ENCODE measurements around the gene IFRD1. TPM values are rescaled to one million over a fixed set of nuclear protein-coding genes. Genes with fewer than 3 reads are reported as not detected.

The IFRD1 gene
- 78.8 and 83.2 TPM in 2 replicates for total RNA-seq (2022)
- percentile 92 among the genes with signal in this experiment for Bru-seq, nascent RNA
- percentile 88 among the genes with signal in this experiment for BruChase-seq, experiment 1, labeled RNA remaining after a 2-hour chase
- percentile 86 among the genes with signal in this experiment for BruChase-seq, experiment 2, labeled RNA remaining after a 6-hour chase
- long read RNA-seq, transcript IFRD1-216 (12 exons, 3,397 nt): minor isoform, 5 of 175 reads
- long read RNA-seq, transcript IFRD1-202 (12 exons, 2,290 nt): major isoform, 157 of 175 reads
- long read RNA-seq, partial matches to known transcripts: 0 of 175 reads
- long read RNA-seq, other reads (novel, unspliced or antisense): 10 of 175 reads

GRCh38 chr7:112449902-112450806, at the start of gene IFRD1:
Gene IFRD1, plus strand, starts transcription at chr7:112450460. Its CDS starts 229 bp downstream, at chr7:112450689.
- no TSS peak for BruUV-seq (replicated peaks)
- ChIA-PET POLR2A (interaction anchor here (0.5 to 2.1 kb wide), 12 partner anchors 12 to 926 kb away, joined by 3 to 11 read pairs (median 4); a partner anchor contains a TSS), CTCF (interaction anchor here (1.0 kb wide), 1 partner anchor 30 kb away, joined by 4 read pairs; no protein-coding TSS in a partner anchor)
- no peaks in the 10 kb centered on the region for H3K9me3 ChIP-seq
- TF ChIP-seq CTCF (IDR thresholded peaks at IDR 0.05; ENCODE audit: insufficient read depth in 1 of 2, low read depth in 1 of 2, low read length in 1 of 2, severe bottlenecking in 1 of 2, unreplicated experiment in 1 of 2): no peak
- no peaks in the 10 kb centered on the region for H3K27me3 ChIP-seq (replicated peaks; ENCODE audit: control insufficient read depth, insufficient read depth, low read length)
- Mint-ChIP-seq H3K27ac (ENCODE audit: unreplicated experiment) (peak within 1 kb of the TSS; percentile 98), H3K36me3 (ENCODE audit: insufficient read depth, unreplicated experiment) (peaks cover 32% of the 10 kb centered on the region), H3K4me3 (ENCODE audit: unreplicated experiment) (peak within 1 kb of the TSS; percentile 95), H3K27me3 (ENCODE audit: insufficient read depth, unreplicated experiment) (no peaks in the 10 kb centered on the region), H3K4me1 (ENCODE audit: low read depth, unreplicated experiment) (peaks cover 30% of the 10 kb centered on the region), H3K9me3 (ENCODE audit: unreplicated experiment) (no peaks in the 10 kb centered on the region)
- peaks cover 9% of the 10 kb centered on the region for H3K4me1 ChIP-seq
- DNase-seq: peak; percentile 99
- peak within 1 kb of the TSS; percentile 82 for H3K4me3 ChIP-seq (ENCODE audit: low read depth, low read length)
- intact Hi-C loops (cut with micrococcal nuclease; ENCODE audit: unreplicated experiment): loop anchor here (1.0 to 5.0 kb wide), 3 partner anchors 27 to 888 kb away; partner anchors contain the start of gene IMMP2L
- H3K36me3 ChIP-seq (ENCODE audit: control insufficient read depth, insufficient read depth, low read length): no peaks in the 10 kb centered on the region

- Mint-ChIP-seq H3K27ac (ENCODE audit: unreplicated experiment) (no peak overlapping the region), H3K9me3 (ENCODE audit: unreplicated experiment) (no peaks in the 10 kb centered on the region), H3K4me3 (ENCODE audit: unreplicated experiment) (no peak overlapping the region), H3K27me3 (ENCODE audit: insufficient read depth, unreplicated experiment) (peaks cover 15% of the 10 kb centered on the region), H3K36me3 (ENCODE audit: insufficient read depth, unreplicated experiment) (no peaks in the 10 kb centered on the region), H3K4me1 (ENCODE audit: low read depth, unreplicated experiment) (no peaks in the 10 kb centered on the region)
- ChIA-PET POLR2A (no interaction called here), CTCF (no interaction called here)
- Histone ChIP-seq H3K27me3 (replicated peaks; ENCODE audit: control insufficient read depth, insufficient read depth, low read length) (no peaks in the 10 kb centered on the region), H3K4me1 (no peaks in the 10 kb centered on the region), H3K9me3 (no peaks in the 10 kb centered on the region), H3K36me3 (ENCODE audit: control insufficient read depth, insufficient read depth, low read length) (no peaks in the 10 kb centered on the region), H3K4me3 (ENCODE audit: low read depth, low read length) (no peak overlapping the region)
- TF ChIP-seq CTCF (IDR thresholded peaks at IDR 0.05; ENCODE audit: insufficient read depth in 1 of 2, low read depth in 1 of 2, low read length in 1 of 2, severe bottlenecking in 1 of 2, unreplicated experiment in 1 of 2): no peak
- no peak for DNase-seq
- intact Hi-C loops (cut with micrococcal nuclease; ENCODE audit: unreplicated experiment): no loop called here
- no TSS peak for BruUV-seq (replicated peaks)
These were observed 45.9 kb upstream of the IFRD1 start for GRCh38 chr7:112404321-112404720.

- no peak for TF ChIP-seq CTCF (IDR thresholded peaks at IDR 0.05; ENCODE audit: insufficient read depth in 1 of 2, low read depth in 1 of 2, low read length in 1 of 2, severe bottlenecking in 1 of 2, unreplicated experiment in 1 of 2)
- DNase-seq: no peak
- Mint-ChIP-seq H3K27me3 (ENCODE audit: insufficient read depth, unreplicated experiment) (peaks cover 15% of the 10 kb centered on the region), H3K9me3 (ENCODE audit: unreplicated experiment) (no peaks in the 10 kb centered on the region), H3K4me1 (ENCODE audit: low read depth, unreplicated experiment) (no peaks in the 10 kb centered on the region), H3K27ac (ENCODE audit: unreplicated experiment) (no peak overlapping the region), H3K4me3 (ENCODE audit: unreplicated experiment) (no peak overlapping the region), H3K36me3 (ENCODE audit: insufficient read depth, unreplicated experiment) (no peaks in the 10 kb centered on the region)
- ChIA-PET POLR2A (no interaction called here), CTCF (no interaction called here)
- Histone ChIP-seq H3K36me3 (ENCODE audit: control insufficient read depth, insufficient read depth, low read length) (no peaks in the 10 kb centered on the region), H3K9me3 (no peaks in the 10 kb centered on the region), H3K4me3 (ENCODE audit: low read depth, low read length) (no peak overlapping the region), H3K27me3 (replicated peaks; ENCODE audit: control insufficient read depth, insufficient read depth, low read length) (no peaks in the 10 kb centered on the region), H3K4me1 (no peaks in the 10 kb centered on the region)
- BruUV-seq (replicated peaks): no TSS peak
- intact Hi-C loops (cut with micrococcal nuclease; ENCODE audit: unreplicated experiment): no loop called here
These were observed 45.0 kb upstream of the IFRD1 start for GRCh38 chr7:112405286-112405685.

All from Caco-2 (cell line).